ENCODE results near the gene QRFP.
"Not testable (repeated sequence)": the region's sequence is repeated elsewhere in the genome, so short reads cannot be mapped to it uniquely, and the experiment has no call there.

Gene QRFP

DNA sequence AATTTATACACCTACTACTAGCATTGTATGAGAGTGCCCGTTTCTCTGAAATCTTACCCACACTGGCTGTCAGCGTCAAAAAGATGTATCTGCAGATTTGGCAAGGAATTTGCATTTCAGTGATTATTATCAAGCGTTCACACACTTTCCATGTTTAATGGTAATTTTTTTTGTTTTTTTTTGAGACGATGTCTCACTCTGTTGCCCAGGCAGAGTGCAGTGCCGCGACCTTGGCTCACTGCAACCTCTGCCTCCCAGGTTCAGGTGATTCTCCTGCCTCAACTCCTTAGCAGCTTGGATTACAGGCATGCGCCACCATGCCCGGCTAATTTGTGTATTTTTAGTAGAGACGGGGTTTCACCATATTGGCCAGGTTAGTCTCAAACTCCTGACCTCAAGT is 47.3 kb downstream of the QRFP start:
- DNase-seq (ENCODE audit: low spot score) = no peak

- DNase-seq (ENCODE audit: low spot score) = not testable (repeated sequence)
Measured at GRCh38 chr9:130848514-130848913, 48.1 kb downstream of the QRFP start.

DNA sequence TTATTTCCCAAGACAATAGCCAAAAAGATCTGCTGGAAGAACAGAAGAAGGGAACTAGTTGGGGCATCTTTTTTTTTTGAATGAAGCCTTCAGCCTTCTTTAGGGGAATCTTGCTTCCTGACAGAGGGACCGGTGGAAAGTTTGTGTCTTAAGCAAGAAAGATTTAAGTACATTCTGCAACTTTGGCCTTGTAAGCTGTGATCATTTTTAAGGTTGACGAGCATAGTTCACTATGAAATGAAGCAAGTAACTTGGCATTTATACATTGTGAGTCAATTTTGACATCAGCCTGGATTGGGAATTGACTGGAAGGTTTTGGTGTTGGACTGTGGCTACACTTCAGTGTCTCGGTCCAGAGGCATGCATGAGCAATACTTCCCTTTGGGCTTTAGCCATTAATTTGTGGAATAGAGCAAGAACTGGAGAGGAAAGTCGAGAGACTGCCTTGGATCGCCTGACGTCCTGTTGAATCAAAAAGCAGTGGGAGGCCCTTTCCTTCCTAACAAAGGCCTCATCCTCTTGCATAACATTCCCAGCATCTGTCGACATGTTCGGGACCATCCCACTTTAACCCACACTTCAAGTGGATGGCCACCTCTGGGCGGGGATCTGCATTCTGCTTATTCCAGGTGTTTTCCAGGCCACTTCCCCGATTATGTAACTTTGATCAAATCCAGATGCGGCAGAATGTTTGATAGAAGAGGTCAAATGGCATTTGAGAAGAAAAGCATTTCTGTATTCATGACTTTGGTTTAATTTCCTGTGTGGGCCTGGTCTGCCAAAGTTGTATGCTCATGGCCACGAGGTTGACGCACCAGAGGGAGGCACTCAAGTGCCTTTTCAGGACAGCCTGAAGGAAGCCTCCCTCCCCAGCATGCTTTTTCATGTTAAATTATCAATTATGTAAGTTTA is 49.0 kb downstream of the QRFP start:
- DNase-seq (ENCODE audit: low spot score) = no peak

- no peak for DNase-seq (ENCODE audit: low spot score)
Measured at GRCh38 chr9:130846487-130847305, 49.9 kb downstream of the QRFP start.

- DNase-seq (ENCODE audit: low spot score) = no peak
Measured at GRCh38 chr9:130845901-130846481, 50.6 kb downstream of the QRFP start.

DNA sequence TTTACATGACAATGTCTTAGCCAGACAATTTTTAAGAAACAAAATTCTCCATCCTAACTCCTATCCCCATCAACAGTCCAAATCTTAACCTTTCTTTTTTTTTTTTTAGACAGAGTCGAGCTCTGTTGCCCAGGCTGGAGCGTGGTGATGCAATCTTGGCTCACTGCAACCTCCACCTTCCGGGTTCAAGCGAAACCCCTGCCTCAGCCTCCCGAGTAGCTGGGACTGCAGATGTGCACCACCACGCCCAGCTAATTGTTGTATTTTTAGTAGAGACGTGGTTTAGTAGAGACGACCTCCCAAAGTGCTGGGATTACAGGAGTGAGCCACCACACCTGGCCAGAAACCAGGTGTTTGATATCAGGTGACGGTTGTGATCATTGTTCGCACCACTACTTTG is 51.4 kb downstream of the QRFP start:
- DNase-seq (ENCODE audit: low spot score) = no peak

- DNase-seq (ENCODE audit: low spot score) = no peak
Measured at GRCh38 chr9:130844044-130844451, 52.6 kb downstream of the QRFP start.

DNA sequence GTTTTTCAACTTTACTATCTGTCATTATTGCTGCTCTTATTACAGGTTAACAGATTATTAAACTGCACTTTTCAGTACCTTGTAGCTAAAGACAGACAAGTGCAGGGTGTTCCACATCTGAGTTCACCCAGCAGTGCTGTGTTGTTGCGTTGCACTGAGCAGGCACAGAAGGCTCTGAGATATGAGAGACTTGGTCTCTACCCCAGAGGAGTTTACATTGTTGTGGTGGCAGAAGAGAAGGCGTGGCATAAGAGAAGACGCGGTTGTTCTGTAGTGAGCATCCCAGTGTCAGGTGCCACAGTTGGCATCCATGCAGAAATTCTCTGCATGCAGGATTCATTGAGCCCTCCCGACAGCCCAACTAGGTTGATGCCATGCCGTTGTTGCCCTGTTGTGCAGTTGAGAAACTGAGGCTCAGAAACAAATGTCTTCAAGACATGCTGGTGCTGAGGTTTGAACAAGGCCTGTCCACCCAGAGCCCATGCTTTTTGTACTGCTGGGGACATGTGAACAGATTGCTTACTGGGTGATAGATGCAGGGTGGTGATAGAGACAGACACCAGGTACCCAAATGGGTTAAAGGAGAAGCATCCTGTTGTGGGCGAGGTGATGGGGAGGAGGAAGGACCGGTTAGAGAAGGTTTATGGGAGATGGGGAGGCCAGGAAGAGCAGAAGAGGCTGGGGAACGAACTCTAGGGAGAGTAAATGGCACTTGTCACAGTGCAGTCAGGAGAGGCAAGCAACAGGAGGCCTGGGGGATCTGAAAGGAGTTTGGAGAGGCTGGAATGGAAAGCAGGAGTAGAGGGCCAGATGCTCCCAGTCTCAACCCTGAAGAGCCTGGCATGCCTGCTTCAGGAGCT is 53.3 kb downstream of the QRFP start:
- no peak for DNase-seq (ENCODE audit: low spot score)

All from activated CD4-positive, alpha-beta T cell treated with anti-CD3 and anti-CD28 coated beads, Interleukin-2, Interleukin-4, amounts not matched to agents 100 ng/mL and 50 ng/mL, durations not matched to agents 16 hours and 8 hours (primary cell).